ENCODE results near the gene CNDP1. TPM values are rescaled to one million over a fixed set of nuclear protein-coding genes. Genes with fewer than 3 reads are reported as not detected.
A peak's percentile ranks its signal among the peaks of the same experiment; 100 is the strongest.

CNDP1 gene
- total RNA-seq, 1 experiment from 2014 or later, result not detected

DNA sequence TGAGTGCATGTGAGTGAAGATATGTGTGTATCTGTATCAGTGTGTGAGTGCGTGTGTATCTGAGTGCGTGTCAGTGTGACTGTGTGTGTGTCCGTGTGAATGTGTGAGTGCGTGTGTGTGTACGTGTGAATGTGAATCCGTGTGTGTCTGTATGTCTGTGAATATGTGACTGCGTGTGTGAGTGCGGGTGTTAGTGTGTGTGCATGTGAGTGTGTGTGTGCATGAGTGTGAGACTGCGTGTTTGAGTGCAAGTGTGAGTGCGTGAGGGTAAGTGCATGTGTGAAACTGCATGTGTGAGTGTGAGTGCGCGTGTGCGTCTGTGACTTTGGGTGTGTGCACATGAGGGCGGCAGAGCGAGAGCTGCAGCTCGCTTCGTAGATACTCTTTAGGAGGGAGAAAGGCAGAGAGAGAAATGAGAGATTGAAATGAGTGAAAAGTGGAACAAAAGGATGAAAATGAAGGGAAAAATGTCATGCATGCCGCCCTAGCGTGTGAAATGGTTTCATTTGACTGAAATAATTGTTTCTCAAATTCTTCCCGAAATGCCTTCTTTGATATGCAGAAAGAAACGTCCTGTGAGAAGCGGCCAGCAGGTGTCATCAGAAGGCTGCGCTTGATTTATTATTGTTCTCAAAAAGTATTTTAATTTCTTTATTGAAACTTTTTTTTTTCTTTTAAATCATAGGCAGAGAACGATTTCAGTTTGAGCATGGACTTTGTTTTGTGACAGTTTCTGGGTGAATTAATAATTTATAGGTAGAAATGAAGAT lies 88.9 kb downstream of the CNDP1 start:
- no peak for DNase-seq (ENCODE audit: low read depth)

GRCh38 chr18:74624466-74624865 lies 90.2 kb downstream of the CNDP1 start:
- no peak for DNase-seq (ENCODE audit: low read depth)

DNA sequence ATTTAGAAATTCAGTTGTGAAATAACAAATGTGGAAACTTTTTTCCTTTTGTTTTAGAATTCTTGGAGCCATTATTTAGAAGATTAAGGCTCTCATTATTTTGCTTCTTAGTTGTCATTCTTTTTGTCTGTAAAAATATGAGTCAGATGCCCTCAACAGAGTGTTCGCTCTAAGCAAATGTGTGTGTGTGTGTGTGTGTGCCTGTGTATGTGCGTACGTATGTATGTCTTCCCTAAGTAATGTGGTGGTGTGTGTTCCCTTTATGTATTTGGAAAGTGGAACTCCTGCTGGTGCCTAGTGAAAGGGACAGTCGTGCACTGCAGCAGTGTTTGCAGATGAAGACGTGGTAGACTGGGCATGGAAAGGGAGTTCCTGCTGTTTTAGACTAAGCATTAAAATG lies 90.9 kb downstream of the CNDP1 start:
- no peak for DNase-seq (ENCODE audit: low read depth)

DNA sequence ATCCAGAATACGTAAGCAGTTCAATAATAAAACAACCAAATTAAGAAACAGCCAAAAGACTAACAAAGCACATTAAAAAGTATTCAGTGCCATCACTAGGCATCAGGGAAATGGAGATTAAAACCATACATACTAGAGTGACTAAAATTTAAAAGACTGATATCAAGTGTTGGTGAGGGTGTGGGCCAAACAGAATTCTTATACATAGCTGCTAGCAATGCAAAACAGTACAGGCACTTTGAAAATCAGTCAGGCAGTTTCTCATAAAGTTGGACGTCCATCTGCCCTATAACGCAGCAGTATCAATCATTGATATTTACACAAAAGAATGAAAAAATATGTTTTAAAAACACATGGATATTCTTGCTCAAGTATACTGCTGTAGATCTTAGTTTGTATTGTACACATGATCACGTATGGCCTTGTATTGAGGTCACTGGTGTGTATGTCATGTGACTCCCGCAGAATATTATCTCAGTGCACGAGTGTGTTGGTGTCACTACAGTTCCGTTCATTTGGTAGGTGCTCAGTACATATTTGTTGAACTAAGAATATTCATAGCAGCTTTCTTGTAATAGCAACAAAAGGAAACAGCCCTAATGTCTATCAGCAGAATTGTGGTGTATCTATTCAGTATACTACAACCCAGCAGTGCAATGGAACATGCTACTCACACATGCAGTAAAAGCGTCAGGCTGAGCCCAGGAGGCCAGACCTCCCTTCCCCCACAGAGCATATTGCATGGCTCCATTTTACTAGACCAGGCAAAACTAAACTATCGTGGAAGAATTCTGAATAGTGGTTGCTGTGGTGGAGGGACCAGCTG lies 92.0 kb downstream of the CNDP1 start:
- DNase-seq (ENCODE audit: low read depth), result no peak

GRCh38 chr18:74630804-74631203 lies 96.5 kb downstream of the CNDP1 start:
- no peak for DNase-seq (ENCODE audit: low read depth)

DNA sequence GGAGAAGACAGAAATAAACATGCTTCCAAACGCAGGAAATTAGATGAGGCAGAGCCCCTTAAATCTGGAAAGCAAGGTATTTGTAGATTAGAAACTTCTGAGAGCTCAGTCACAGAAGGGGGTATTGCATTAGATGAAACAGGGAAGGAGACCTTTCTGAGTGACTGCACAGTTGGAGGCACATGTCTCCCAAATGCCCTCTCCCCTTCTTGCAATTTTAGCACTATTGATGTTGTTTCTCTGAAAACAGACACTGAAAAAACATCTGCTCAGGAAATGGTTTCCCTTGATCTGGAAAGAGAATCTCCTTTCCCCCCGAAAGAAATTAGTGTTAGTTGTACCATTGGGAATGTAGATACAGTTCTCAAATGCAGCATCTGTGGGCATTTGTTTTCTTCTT lies 96.9 kb downstream of the CNDP1 start:
- no peak for DNase-seq (ENCODE audit: low read depth)

GRCh38 chr18:74631623-74632350 lies 97.5 kb downstream of the CNDP1 start:
- DNase-seq (ENCODE audit: low read depth), result no peak

DNA sequence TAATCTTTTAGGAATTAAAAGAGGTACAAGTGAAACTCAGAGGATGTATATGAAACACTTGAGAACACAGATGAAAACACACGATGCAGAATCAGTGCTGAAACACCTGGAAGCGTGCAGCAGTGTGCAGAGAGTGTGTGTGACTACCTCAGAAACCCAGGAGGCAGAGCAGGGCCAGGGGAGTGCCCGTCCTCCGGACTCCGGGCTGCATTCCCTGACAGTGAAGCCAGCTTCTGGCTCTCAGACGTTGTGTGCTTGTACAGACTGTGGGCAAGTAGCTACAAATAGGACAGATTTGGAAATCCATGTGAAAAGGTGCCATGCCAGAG lies 98.0 kb downstream of the CNDP1 start:
- DNase-seq (ENCODE audit: low read depth), result no peak

- DNase-seq (ENCODE audit: low read depth), result no peak
These were observed 98.6 kb downstream of the CNDP1 start for GRCh38 chr18:74632856-74633255.

DNA sequence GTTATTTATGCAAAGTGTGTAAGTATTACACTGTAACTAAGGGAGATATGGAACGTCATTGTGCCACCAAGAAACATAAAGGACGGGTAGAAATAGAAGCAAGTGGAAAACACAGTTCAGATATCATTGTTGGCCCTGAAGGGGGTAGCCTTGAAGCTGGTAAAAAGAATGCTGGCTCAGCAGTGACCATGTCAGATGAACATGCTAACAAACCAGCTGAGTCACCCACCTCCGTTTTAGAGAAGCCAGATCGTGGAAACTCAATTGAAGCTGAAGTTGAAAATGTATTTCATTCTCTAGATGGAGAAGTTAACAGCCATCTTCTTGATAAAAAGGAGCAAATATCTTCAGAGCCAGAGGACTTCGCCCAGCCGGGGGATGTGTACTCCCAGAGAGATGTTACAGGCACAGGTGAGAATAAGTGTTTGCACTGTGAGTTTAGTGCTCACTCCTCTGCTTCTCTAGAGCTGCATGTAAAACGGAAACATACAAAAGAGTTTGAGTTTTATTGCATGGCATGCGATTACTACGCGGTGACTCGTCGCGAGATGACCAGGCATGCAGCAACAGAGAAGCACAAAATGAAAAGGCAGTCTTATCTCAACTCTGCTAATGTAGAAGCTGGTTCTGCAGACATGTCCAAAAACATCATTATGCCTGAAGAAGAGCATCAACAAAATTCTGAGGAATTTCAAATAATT lies 99.5 kb downstream of the CNDP1 start:
- peak; percentile 26 for DNase-seq (ENCODE audit: low read depth)

DNA sequence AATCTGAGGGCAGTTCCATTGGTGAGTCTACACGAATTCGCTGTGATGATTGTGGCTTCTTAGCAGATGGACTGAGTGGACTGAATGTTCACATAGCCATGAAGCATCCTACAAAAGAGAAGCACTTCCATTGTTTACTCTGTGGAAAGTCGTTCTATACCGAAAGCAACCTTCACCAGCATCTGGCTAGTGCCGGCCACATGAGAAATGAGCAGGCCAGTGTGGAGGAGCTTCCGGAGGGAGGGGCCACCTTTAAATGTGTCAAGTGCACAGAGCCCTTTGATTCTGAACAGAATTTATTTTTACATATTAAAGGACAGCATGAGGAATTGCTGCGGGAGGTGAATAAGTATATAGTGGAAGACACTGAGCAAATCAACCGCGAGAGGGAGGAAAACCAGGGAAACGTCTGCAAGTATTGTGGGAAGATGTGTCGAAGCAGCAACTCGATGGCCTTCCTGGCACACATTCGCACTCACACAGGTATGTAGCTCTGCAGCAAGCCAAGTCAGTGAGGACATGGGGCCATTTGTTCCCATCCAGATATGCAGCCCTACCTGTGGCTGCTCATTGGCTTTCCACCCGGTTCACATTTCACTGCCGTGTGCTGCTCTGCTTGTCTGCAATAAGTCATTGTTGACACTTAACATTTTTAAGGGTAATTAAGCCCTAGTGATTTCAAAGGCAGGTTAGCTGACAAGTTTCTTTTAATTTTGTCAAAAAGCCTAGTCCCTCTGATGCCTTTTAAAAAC lies 101.1 kb downstream of the CNDP1 start:
- DNase-seq (ENCODE audit: low read depth), result no peak

Other genes with a start within 250 kb of the CNDP1 start
- 24.2 and 37.6 TPM in 2 replicates for gene CYB5A, start 242.5 kb upstream of the CNDP1 start, total RNA-seq (2014; rRNA removed; shearing (Covaris generic))
- gene C18orf63, start 218.7 kb upstream of the CNDP1 start, total RNA-seq (2014; rRNA removed; shearing (Covaris generic)), result not detected in 2 replicates
- gene DIPK1C, start 77.2 kb upstream of the CNDP1 start, total RNA-seq (2014; rRNA removed; shearing (Covaris generic)), result not detected in 2 replicates
- 70.3 and 86.6 TPM in 2 replicates for gene CNDP2, start 38.1 kb upstream of the CNDP1 start, total RNA-seq (2014; rRNA removed; shearing (Covaris generic))
- gene ZNF407, start 63.4 kb downstream of the CNDP1 start, total RNA-seq (2014; rRNA removed; shearing (Covaris generic)), result 7.2 and 8.2 TPM in 2 replicates

Measured in HT1080 (cell line).